HG03139 (cell line): Measurements from ENCODE around the gene ERGIC1.
"Not testable (repeated sequence)": the region's sequence is repeated elsewhere in the genome, so short reads cannot be mapped to it uniquely, and the experiment has no call there.

ENCODE experiments used
- ATAC-seq: cut with Tn5 transposase; IDR thresholded peaks from one replicate; pipeline ENCODE4 v1.9.1; 2021; ENCODE audit not compliant: unreplicated experiment

ERGIC1 gene

DNA sequence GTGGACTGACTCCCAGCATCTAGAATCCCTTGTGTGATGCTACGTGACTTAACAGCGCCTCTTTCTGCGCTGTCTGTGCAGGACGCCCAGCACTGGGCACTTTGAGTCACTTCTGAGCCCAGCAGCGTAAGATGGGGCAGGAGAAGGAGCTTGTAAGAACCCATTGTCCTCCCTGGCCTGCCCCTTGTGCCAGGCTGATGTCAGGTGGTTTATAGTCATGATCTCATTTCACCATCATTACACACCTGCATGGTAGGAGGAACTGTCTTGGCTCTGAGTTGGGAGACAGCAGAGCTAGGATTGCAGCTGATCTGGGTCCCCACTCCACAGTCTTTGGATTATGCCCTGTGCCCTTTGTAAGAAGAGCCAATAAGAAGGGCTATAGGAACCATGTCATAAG lies 12.2 kb downstream of the ERGIC1 start:
- ATAC-seq: no peak

DNA sequence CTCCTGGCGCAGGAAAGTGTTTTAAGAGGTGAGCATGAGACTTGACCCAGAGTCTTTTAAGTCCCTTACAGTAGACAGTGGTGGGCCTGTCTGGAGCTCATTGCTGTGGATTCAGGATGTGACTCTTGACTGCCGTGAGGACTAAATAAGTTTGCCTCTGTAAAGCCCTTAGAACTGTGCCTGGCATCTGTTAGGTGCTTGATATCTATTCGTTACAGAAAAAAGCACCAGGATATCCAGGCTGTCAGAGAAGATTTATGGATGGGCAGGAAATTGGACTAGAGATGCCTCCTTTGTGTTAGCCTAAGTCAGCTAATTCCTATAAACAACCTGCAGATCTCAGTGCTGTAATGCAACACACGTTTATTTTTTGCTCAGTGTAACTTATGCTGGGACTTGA lies 12.6 kb downstream of the ERGIC1 start:
- no peak for ATAC-seq

DNA sequence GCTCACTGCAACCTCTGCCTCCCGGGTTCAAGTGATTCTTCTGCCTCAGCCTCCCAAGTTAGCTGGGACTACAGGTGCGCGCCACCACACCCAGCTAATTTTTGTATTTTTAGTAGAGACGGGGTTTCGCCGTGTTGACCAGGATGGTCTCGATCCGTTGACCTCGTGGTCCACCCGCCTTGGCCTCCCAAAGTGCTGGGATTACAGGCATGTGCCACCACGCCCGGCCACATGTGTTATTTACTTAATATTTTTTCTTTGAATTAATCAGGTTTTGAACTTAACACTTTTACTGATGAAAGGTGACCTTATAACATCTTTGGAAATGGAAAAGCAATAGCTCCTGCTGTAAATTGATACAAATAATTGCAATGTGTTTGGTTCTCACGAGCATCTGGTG lies 13.5 kb downstream of the ERGIC1 start:
- ATAC-seq: not testable (repeated sequence)

DNA sequence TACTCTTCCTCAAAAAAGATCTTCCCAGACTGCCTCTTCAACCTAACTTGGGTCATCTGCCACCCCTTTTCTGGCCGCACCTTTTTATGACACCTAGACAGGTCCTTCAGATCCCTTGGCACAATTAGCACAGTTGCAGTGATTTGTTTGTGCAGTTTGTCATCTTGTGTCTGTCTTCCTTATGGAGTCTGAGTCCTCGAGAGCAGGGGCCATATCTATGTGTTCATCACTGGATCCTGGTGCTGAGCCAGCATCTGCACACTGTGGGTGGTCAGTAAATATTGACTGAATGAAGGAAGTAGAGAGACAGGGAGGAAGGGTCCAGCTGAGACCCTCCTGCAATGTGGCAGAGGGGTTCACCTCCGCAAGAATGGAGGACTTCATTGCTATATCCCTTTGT lies 14.4 kb downstream of the ERGIC1 start:
- no peak for ATAC-seq

DNA sequence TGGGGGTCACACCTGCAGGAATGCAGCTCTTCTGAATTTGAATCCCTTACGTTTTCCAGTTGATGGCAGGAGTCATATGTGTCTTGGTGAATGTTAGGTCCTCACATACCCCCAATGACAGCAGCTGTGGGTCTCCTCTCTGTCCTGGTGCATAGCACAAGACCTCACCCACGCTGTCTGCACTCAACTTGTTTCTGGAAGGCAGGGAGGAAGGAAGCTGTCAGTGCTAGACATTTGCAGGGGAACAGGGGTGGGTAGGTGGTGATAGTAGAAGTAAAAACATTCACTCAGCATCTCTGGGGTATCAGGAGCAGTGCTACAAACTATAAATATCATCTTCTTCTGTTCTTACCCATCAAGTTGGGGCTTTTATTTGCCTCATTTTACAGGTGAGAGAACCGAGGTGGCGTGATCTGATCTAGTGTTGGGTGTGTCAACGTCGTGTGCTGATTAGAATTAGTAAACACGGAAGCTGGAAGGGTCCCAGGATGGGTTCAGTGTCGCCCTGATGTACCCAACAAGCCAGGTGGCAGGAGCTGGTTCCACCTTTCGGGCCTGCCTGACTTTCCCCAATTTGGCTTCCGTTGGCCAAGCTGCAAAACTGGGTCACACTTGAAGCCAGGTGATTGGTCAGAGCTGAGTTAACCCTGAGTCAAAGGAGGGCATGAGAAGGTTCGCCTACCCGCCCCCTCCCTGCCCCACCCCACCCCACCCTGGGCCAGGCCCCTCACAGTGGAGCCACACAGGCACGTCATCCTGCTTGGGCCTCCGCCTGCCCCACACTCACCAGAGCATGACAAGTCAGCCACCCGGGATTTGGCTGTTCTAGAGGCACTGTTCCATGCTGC lies 15.8 kb downstream of the ERGIC1 start:
- ATAC-seq: peak; percentile 51

DNA sequence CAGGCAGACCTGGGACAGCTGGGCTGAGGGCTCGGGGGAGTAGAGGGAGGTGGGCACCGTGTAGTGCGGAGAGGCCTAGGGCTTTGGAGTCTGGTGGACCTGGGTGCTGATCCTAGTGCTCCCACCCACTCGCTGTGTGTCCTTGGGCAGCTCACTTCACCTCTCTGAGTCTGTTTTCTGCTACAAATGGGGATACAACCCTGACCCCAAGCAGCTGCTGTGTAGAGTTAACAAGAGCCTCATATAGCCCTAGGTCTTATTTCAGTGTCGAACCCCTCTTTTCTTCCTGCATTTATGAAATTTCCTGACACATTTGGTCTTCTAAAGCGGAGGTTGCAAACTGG lies 16.4 kb downstream of the ERGIC1 start:
- no peak for ATAC-seq

DNA sequence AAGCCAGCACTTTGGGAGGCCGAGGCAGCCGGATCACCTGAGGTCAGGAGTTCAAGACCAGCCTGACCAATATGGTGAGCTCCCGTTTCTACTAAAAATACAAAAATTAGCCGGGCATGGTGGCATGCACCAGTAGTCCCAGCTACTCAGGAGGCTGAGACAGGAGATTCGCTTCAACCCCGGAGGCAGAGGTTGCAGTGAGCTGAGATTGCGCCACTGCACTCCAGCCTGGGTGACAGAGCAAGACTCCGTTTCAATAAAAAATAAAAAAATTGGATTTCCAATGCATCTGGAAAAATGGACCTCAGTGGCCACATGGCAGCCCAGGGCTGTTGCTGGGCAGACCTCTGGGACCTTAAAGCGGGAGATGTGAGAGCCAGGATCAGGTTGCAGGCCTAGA lies 17.2 kb downstream of the ERGIC1 start:
- ATAC-seq: not testable (repeated sequence)

DNA sequence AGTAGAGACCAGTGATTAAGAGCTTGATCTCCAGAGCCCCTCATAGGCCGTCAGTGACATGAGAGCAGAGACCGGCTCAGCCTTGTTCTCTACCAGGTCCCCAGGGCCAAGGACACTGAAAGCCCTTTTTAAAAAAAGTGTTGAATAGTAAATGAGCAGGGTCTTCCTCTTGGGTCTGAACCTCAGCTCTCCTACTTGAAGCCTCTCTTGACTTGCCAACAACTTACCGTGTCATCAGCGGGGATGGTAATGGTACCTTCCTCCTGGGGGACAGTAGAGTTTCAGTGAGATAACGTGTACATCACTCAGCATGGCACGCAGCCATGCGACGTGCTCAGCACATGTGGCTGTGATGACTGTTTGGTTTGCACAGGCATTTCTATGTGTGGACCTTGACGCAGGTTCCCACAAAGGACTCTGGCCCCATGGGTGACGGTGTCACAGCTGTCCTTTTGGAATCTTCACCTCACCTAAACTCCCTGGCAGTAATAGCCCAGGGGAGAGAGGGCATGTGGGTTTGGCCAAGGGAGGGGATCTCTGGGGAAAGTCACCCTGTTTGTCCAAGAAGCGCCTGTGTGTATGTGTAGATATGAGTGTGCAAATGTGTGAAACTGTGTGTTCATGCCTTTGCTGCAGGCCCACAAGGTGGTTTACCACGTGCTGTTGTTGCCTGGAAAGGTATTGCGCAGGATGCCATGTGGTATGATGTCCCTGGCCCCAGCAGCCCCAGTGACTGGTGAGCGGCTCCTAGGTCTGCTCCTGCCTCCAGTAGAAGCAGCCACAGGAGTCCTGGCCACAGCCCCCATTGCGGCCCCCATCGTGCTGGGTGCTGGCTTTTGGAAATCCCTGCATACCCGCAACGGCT lies 18.7 kb downstream of the ERGIC1 start:
- ATAC-seq: no peak

DNA sequence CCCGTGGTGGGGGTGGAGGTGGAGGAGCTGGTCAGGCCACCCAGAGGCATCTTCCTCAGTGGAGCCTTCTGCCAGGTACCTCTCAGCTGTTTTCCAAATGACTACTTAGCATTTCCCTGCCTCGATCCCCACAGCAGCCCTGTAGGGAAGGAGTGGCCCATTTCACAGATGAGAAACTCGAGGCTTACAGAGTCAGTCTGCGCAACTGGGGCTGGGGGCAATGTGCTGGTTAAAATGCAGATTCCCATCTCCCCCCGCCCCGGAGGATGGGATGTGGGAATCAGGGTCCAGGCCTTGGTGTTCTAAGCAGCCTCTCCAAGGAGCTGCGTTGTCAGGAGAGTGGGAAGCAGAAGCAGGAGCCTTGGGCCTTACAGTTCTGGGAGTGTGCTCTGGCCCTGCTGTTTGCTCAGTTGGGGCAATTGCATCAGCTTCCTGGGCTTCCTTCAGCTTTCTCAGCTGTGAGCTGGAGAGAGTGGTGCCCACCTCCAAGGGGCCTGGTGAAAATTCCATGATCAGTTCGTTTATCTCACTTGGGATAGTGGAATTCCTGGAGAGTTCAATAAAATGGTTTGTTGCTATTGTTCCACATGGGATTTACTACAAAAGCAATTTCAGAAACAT lies 19.4 kb downstream of the ERGIC1 start:
- no peak for ATAC-seq

DNA sequence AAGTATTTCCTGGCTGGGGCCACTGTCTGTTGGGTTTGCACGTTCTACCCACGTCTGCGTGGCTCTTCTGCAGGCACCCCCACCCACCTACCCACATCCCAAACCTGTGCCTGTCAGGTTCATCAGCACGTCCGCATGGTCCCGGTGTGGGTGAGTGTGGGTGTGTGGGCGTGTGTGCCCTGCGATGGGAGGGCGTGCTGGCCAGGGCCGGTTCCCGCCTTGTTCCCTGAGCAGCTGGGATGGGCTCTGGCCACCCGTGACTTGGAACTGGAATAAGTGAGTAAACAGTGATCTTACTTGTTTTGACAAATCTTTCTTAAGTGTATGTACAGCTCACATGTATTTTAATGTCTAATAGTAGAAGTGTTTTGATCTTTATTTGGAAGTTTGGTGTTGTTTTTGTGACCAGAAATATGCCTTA lies 20.4 kb downstream of the ERGIC1 start:
- no peak for ATAC-seq

DNA sequence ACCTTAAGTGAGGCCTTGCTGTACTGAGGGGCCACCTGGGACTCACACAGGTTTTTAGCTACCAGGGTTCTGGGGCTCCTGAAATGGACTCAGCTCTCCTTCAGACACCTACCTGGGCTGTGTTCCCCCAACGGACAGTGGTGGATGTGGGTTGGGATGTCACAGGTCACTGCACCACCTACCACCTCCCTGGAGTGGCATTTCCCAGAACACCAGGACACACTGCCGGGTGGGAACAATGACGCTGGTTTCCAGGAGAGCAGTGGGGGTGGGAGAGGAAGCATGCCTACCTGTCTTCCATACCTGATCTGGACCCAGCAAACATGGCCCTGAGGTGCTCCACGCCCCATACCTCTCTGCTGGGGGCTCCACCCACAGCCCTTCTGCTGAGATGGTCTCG lies 20.9 kb downstream of the ERGIC1 start:
- no peak for ATAC-seq

DNA sequence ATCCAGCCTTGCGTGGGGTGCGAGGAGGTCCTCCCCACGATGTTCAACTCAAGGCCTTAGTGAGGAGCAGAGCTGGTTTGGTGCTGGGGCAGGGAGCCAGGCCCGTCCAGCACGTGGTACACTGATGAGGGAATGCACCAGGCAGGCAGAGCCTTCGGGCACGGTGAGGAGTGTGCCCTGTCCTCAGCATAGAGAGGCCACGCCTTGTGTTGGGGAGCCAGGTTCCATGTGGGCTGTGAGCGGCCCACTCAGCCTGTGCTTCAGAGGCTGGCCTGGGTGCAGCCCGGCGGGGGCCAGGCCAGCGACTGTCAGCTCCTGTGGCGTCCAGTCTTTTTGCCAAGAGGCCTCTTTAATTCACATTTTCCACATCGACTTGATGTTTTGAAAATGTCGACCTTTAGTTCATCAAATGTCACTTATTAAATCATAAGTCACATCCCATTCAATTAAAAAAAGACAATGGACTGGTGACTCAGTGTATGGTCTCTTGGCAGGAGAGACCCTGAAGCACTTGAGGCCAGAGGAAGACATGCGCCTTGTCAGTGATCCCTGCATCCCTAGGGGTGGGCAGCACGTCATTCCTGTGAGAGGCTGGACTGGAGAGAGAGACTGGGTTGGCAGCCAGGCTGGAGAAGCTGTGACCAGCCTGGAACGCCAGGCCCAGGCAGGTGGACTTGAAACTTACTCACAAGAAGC lies 21.7 kb downstream of the ERGIC1 start:
- no peak for ATAC-seq

DNA sequence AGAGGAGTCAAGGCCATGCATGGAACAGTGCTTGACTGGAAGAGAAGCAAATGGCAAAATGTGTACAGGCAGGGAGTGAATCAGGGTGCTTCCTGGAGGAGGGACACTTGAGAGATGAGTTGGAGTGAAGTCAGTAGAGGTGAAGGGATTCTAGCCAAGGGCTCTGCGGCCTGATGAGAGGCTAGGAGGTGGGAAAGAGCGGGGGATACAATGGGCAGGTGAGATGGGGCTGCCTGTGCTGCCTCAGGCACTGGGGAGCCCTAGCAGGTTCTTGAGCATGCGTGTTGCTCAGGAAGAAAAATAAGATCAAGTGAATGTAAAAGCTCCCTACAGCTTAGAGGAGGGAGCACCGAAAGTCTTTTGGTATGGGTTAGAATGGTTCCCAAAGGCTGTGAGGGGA lies 22.3 kb downstream of the ERGIC1 start:
- no peak for ATAC-seq

DNA sequence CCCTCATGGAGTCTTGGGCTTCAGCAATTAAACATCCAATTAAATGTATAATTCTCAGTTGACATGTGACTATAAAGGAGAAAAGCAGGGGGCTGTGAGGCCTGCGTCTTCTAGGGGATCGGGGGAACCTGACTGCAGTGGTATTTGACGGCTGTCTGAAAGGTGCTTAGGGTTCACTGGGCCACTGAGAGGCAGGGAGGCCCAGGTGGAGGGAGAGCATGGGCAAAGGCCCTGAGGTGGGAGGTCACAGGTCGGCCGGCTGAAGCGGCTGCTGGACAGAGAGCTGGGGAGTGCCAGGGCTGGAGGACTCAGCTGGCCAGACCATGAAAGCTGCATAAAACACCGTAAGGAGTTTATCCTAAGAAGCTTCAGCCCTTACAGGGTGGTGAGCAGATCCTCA lies 23.9 kb downstream of the ERGIC1 start:
- no peak for ATAC-seq

DNA sequence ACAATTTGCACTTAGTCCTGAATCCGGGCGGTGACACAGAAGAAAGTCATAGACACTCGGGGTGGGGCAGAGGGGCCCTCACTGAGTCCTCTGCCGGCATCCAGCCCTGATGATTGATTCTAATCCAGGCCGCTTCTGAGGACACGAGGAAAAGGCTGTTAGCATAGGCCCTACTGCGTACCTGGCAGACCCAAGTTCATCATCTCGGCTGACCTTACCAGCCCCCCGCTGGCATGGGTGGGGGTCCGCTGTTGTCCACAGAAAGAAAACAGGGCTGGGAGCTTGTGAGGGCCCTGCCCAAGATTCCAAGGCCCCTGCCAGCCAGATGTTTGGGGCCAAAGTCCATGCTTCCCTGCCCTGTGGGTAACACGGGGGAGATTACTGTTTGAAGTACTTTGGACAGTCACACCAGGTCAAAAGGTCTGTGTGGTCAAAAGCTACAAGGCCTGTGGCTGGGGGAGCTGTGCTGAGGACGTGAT lies 24.5 kb downstream of the ERGIC1 start:
- no peak for ATAC-seq

DNA sequence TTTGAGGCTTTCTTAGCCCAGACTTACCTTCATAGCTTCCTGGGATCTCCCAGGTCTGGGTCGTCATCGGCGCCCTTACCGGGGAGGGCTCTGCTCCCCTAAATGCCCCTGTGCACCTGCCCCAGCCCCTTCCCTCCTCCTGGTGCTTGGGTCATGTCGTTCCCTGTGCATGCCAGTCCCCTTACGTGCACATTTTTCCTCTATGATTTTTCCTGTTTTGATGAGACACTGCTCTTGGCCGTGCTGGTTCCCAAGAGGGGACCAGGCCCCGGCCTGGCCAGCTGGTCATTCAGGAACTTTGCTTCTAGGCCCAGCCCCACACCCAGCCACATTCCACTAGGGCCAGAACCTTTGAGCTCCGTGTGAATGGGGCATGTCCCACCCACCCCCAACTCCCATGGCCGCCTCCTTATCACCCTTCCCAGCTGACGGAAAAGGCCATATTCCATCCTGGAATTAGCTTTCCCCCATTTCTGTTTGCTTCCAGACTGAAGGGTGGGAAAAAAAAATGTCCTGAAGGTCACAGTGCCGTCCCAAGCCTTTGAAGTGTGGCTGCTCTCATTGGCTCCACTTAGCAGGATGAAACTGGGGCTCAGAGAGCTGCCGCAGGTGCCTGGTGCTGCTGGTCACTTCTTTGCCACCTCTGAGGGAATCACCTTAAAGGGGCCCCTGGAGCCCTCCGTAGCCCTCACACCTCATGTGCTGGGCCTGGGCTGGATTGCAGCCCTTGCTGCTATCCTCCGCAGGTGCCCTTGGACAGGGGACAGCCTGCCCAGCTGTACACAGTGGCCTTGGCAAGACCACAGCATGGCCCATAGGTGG lies 25.1 kb downstream of the ERGIC1 start:
- ATAC-seq: no peak

DNA sequence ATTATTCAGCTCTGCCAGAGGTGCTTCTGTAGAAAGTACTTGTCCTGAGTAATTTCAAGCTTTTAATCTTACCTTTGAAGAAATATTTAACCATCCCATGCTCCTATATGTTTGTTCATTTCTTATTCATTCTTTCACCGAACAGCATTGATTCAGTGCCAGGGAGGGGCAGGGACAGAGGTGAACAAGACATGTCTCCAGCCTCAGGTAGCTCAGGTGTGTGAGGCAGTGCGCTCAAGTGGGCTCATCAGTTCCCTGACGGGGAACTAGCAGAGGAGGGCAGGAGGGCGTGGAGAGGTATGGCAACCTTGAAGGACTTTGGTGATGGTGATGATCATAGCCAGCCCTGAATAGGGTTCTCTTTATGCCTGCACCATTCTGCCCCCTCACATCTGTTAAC lies 25.9 kb downstream of the ERGIC1 start:
- no peak for ATAC-seq

DNA sequence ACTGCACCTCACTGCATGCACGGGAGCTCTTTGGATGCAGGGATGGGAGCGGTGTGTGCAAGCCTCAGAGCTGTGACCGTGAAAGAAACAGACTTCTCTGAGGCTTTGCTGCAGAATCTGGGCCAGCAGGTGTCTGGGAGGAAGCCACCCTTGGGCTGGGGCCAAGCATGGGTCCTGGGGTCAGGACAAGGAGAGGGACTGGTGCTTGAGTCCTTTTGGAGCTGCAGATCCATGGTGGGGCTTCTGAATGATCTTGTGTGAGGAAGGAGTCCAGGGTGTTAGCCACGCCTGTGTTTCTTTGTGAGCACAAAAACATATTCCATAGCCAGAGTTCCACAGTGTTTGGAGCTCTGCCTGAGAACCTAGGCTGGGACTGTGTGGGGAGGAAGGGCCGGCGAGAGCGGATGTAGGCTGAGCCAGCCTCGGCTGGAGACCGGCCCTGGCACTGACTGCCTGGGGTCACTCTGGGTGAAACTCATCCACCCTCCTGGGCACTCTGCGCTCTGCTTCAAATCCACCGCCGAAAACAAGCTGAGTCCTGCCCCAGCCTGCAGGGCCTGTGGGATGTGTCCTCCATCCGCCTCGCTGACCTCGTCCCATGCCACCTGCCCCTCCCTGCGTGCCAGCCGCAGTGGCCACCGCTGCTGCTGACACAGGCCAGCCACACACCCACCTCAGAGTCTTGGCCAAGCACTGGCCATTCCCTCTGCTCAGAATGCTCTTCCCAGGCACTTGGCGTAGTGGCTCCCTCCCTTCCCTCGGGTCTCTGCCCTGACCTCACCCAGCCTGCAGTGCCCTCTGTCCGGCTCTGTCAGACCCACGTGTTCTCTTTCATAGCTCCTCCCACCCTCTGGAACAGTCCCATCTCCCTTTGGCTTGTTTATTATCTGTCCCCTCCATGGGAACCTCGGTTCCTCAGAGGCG lies 26.7 kb downstream of the ERGIC1 start:
- ATAC-seq: no peak

DNA sequence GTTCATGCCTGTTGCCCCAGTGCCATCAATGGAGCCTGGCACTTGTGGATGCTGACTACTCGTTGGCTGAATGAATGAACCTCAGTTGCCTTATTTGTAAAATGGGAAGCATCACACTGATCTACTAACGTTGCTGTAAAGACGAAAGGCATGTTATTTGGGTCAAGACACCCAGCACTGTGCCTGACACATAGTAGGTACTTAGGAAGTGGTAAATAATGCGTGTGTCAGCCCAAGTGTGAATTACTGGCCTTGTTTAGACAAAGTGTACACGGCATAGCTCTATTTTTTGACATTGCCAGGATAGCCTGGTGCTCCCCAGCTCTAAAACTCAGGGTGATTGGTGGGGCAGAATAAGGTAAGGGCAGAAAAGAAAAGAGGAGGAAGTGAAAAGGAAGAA lies 27.4 kb downstream of the ERGIC1 start:
- no peak for ATAC-seq
